ENCODE measurements around the gene HJV. TPM values are rescaled to one million over a fixed set of nuclear protein-coding genes. Genes with fewer than 3 reads are reported as not detected.

The HJV gene
- total and polyA plus RNA-seq, 2 of the 13 experiments (the other 11 are each of a cell fraction or from before 2014, with no cell fraction given) = 0.18 TPM; not detected in 1

- Histone ChIP-seq H3K36me3 (replicated peaks in 1 of 2; ENCODE audit: control insufficient read depth in 1 of 2, insufficient read depth in 2 of 2, low read length in 2 of 2) (no peaks in the 10 kb centered on the region), H3K4me2 (ENCODE audit: low read depth, low read length) (peak overlapping the region; percentile 79; the same call in 1 of the 2 replicates), H3K27me3 (ENCODE audit: control insufficient read depth in 1 of 2, insufficient read depth in 2 of 2, low read length in 2 of 2) (no peaks in the 10 kb centered on the region), H3K4me1 (ENCODE audit: insufficient read depth, low read length) (peaks cover 76% of the 10 kb centered on the region), H3K79me2 (ENCODE audit: insufficient read depth, low read length) (no peaks in the 10 kb centered on the region), H3K9me3 (ENCODE audit: low read length) (no peaks in the 10 kb centered on the region), H3K27ac (ENCODE audit: extremely low read length, insufficient read depth, low read length) (no peak overlapping the region), H2AFZ (ENCODE audit: low read length) (no peak overlapping the region), H4K20me1 (ENCODE audit: insufficient read depth, low read length) (peaks cover 5% of the 10 kb centered on the region; the same call in 1 of the 2 replicates), H3K4me3 (replicated peaks in 1 of 3; ENCODE audit: insufficient read depth in 1 of 3, low read depth in 2 of 3, low read length in 3 of 3) (no peak overlapping the region), H3K9ac (ENCODE audit: insufficient read depth, low read depth, low read length) (no peak overlapping the region)
- FAIRE-seq (no peak), ATAC-seq (no peak), DNase-seq (ENCODE audit: low spot score) (no peak)
- CTCF ChIA-PET (ENCODE audit: low intra/inter-chr PET ratio, low total read pairs) = no interaction called here
- intact Hi-C loops (cut with micrococcal nuclease; ENCODE audit: unreplicated experiment) = no loop called here
- BruUV-seq (replicated peaks) = no TSS peak
- POLR2A ChIA-PET = interaction anchor here (0.7 to 2.1 kb wide), 2 partner anchors 14 to 59 kb away, joined by 3 to 7 read pairs; partner anchors contain the start of gene RBM8A
- no peak for TF ChIP-seq KAT8 (CRISPR knock-in tag; IDR thresholded peaks at IDR 0.05)
- no peak for TF ChIP-seq ZNF607 (CRISPR knock-in tag; IDR thresholded peaks at IDR 0.05; ENCODE audit: borderline replicate concordance)
- no peak for TF ChIP-seq ZNF260 (CRISPR knock-in tag; IDR thresholded peaks at IDR 0.05; ENCODE audit: borderline replicate concordance, low read depth)
- TF ChIP-seq CBX5 (CRISPR knock-in tag; IDR thresholded peaks at IDR 0.05; ENCODE audit: borderline replicate concordance) = no peak
- TF ChIP-seq RBAK (CRISPR knock-in tag; IDR thresholded peaks at IDR 0.05) = no peak
- no peak for TF ChIP-seq MAFG (CRISPR knock-in tag; IDR thresholded peaks at IDR 0.05)
- TF ChIP-seq SIN3B (IDR thresholded peaks at IDR 0.05; ENCODE audit: low read length) = no peak
- no peak for TF ChIP-seq DMAP1 (CRISPR knock-in tag; IDR thresholded peaks at IDR 0.05)
- TF ChIP-seq ARNT2 (CRISPR knock-in tag; IDR thresholded peaks at IDR 0.05; ENCODE audit: low read depth) = no peak
- no peak for TF ChIP-seq SSRP1 (CRISPR knock-in tag; IDR thresholded peaks at IDR 0.05)
- no peak for TF ChIP-seq CBX2 (IDR thresholded peaks at IDR 0.05; ENCODE audit: low read depth, low read length)
- no peak for TF ChIP-seq CBX2 (CRISPR knock-in tag; IDR thresholded peaks at IDR 0.05; ENCODE audit: low read depth)
- no peak for TF ChIP-seq EZH2 (conservative IDR thresholded peaks at IDR 0.05; ENCODE audit: low read depth, low read length)
- TF ChIP-seq ZFP36L2 (CRISPR knock-in tag; IDR thresholded peaks at IDR 0.05) = no peak
- no peak for TF ChIP-seq ZNF772 (CRISPR knock-in tag; IDR thresholded peaks at IDR 0.05)
- TF ChIP-seq ZNF766 (CRISPR knock-in tag; IDR thresholded peaks at IDR 0.05; ENCODE audit: borderline replicate concordance) = no peak
- no peak for TF ChIP-seq AHR (CRISPR knock-in tag; IDR thresholded peaks at IDR 0.05)
- no peak for TF ChIP-seq ZNF589 (CRISPR knock-in tag; conservative IDR thresholded peaks at IDR 0.05)
- 78% methylated on average over 6 of the region's 6 CpGs for WGBS (ENCODE audit: low lambda C conversion rate)
- in situ Hi-C loops (cut with HindIII; ENCODE audit: extremely low pct_ligation_motif_present, low pct_unique_long_range_greater_than_20kb) = no loop called here
These were observed 35.0 kb downstream of the HJV start for GRCh38 chr1:145986551-145986950.
